B cell (primary cell): ENCODE results near the gene ZNF382.

ENCODE experiments used
- CTCF ChIP-seq: fragments of 200-600 bp; IDR thresholded peaks from one replicate; pipeline ENCODE4 v1.8.0; 2022; ENCODE audit warnings: antibody characterized with exemption, mild to moderate bottlenecking
- EZH2 ChIP-seq: IDR thresholded peaks from 2 replicates; pipeline ENCODE4 v1.6.1; 2012; ENCODE audit warnings: borderline replicate concordance, low read depth, mild to moderate bottlenecking, moderate library complexity, low read length; ENCODE audit not compliant: insufficient read depth, poor library complexity, severe bottlenecking

- TF ChIP-seq EZH2 (no peak), CTCF (no peak)
These were observed 31.0 kb upstream of the ZNF382 start for GRCh38 chr19:36573895-36574720.
